Adrenal gland (tissue), 12 donors: ENCODE results near the gene IL4R. TPM values are rescaled to one million over a fixed set of nuclear protein-coding genes. Genes with fewer than 3 reads are reported as not detected.

Source experiments
- DNase-seq, 7 donors: peaks; one replicate each; pipeline ENCODE4 v3.0.0-alpha.2; 2019 to 2020
- H3K27ac ChIP-seq, 5 donors: fragments of 200-600 bp; sonication (generic) in 4 of 5; 1 replicate in 3 of 5; 2 replicates in 2 of 5; pipeline versions ENCODE4 v1.5.1 to v1.8.0; 2016 to 2020; ENCODE audit warnings: mild to moderate bottlenecking in 1 of 5
- H3K27me3 ChIP-seq: fragments of 200-600 bp; 2 replicates; pipeline ENCODE4 v1.8.0; 2021
- H3K36me3 ChIP-seq, 2 donors: fragments of 200-600 bp; replicated peaks in 1 of 2; 1 replicate in 1 of 2; 2 replicates in 1 of 2; pipeline versions ENCODE4 v1.5.1 to v1.8.0; 2018 to 2022
- H3K4me1 ChIP-seq, 2 donors: fragments of 200-600 bp; replicated peaks in 1 of 2; 1 replicate in 1 of 2; 2 replicates in 1 of 2; pipeline versions ENCODE4 v1.5.1 to v1.8.0; 2018 to 2021
- H3K4me3 ChIP-seq, 4 donors: fragments of 200-600 bp; sonication (generic) in 3 of 4; one replicate each; pipeline ENCODE4 v1.5.1; 2016 to 2018
- H3K9me3 ChIP-seq, 3 donors: fragments of 200-600 bp; sonication (generic) in 1 of 3; replicated peaks in 1 of 3; 1 replicate in 2 of 3; 2 replicates in 1 of 3; pipeline versions ENCODE4 v1.5.1 to v1.8.0; 2016 to 2021
- POLR2A ChIP-seq, 2 donors: fragments of 450-650 bp; IDR thresholded peaks; one replicate each; pipeline ENCODE4 v1.6.1; 2017; ENCODE audit warnings: antibody characterized with exemption in 2 of 2, mild to moderate bottlenecking in 2 of 2, moderate library complexity in 1 of 2
- WGBS, 4 donors: extraction: QIAGEN DNeasy Blood & Tissue Kit in 2 of 4; methylation state at CpG; one replicate each; pipeline versions ENCODE4 v1.1.5 to v1.1.7; 2013 to 2017; 5-methylcytosine and 5-hydroxymethylcytosine counted together
- intact Hi-C, 2 donors: fragments of 100-400 bp; cut with DNase I; formaldehyde crosslinking; loops; one replicate each; pipeline versions ENCODE4 v1.14.1 to v1.15.0; 2022 to 2023
- polyA plus RNA-seq, 3 donors: library from polyadenylated mRNA; stranded (reverse); fragments of 200-250 nt in 2 of 3; fragments of 350-450 nt in 1 of 3; fragmentation: Illumina TruSeq in 1 of 3; extraction: RNeasy Lipid Tissue Mini Kit (QIAGEN cat#74804) in 1 of 3; gene quantifications; one replicate each; pipeline ENCODE4 v1.2.3, GENCODE V29; 2013 to 2014
- total RNA-seq, 9 donors: library from RNA; depleted of rRNA in 4 of 9; stranded (reverse); fragments of >200 nt in 4 of 9; fragments of 120-200 nt in 1 of 9; fragmentation: NEBNext Ultra II Directional in 1 of 9; extraction: Animal tissue kit (Norgen Biotek cat#: 25700) in 1 of 9; gene quantifications; one replicate each; pipeline versions ENCODE4 v1.1.0 to v1.2.4, GENCODE V29; 2013 to 2023
- TF ChIP-seq, protein P1 (sequence below), 6 experiments: fragments of 450-650 bp in 4 of 6; fragments of 200-600 bp in 2 of 6; sonication (generic) in 1 of 6; IDR thresholded peaks; 1 replicate in 5 of 6; 2 replicates in 1 of 6; pipeline versions ENCODE4 v1.5.1 to v1.8.0; 2016 to 2021; ENCODE audit warnings: antibody characterized with exemption in 6 of 6, mild to moderate bottlenecking in 2 of 6, moderate library complexity in 1 of 6
- donor health status: healthy with polysubstance abuse.
- donor health status: Bipolar disorder and iron deficiency.
- donor health status: DM: yes; HTN: yes; CAD: no.
- donor health status: DM: no; HTN: no; CAD: no.
- donor health status: DM: no; HTN: no; CAD: no.
- donor health status: DM: yes; HTN: yes; CAD: no.

IL4R gene
- total and polyA plus RNA-seq, 12 donors = 3.1 to 142 (median 50.0) TPM

- Histone ChIP-seq H3K27ac (no peak overlapping the region), H3K36me3 (peaks cover 0 to 98% of the 10 kb centered on the region in 2 donors), H3K4me1 (no peaks in the 10 kb centered on the region), H3K9me3 (no peaks in the 10 kb centered on the region), H3K27me3 (no peaks in the 10 kb centered on the region), H3K4me3 (no peak overlapping the region)
- no peak for DNase-seq
- no peak for TF ChIP-seq POLR2A (IDR thresholded peaks at IDR 0.05)
- TF ChIP-seq, protein P1, sequence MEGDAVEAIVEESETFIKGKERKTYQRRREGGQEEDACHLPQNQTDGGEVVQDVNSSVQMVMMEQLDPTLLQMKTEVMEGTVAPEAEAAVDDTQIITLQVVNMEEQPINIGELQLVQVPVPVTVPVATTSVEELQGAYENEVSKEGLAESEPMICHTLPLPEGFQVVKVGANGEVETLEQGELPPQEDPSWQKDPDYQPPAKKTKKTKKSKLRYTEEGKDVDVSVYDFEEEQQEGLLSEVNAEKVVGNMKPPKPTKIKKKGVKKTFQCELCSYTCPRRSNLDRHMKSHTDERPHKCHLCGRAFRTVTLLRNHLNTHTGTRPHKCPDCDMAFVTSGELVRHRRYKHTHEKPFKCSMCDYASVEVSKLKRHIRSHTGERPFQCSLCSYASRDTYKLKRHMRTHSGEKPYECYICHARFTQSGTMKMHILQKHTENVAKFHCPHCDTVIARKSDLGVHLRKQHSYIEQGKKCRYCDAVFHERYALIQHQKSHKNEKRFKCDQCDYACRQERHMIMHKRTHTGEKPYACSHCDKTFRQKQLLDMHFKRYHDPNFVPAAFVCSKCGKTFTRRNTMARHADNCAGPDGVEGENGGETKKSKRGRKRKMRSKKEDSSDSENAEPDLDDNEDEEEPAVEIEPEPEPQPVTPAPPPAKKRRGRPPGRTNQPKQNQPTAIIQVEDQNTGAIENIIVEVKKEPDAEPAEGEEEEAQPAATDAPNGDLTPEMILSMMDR (IDR thresholded peaks at IDR 0.05) = no peak
- intact Hi-C loops = no loop called here
- 80 to 95% (median 92%) methylated on average over 6 of the region's 6 CpGs for WGBS, 4 donors
Observed at GRCh38 chr16:27351989-27352388, 38.2 kb downstream of the IL4R start.

DNA sequence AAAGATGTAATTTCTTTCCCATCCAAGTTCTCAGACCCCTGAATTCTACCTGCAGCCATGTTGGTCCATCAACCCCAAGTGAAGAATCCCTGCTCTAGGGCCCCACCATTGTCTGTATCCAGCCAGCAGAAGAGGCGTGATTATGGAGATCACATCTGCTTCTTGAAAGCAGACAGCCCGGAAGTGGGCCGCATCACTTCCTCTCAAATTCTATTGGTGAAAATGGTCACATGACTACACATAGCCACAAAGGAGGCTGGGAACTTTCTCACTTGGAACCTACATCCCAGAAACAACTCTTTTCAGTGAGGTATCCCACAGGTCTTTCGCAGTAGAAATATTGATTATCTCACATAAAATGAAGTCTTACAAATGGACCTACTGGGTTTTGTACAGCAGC, 40.1 kb downstream of the IL4R start:
- WGBS, 4 donors = 87 to 94% (median 92%) methylated on average over 4 of the region's 4 CpGs
- no peak for DNase-seq
- Histone ChIP-seq H3K9me3 (no peaks in the 10 kb centered on the region), H3K27me3 (no peaks in the 10 kb centered on the region), H3K4me1 (no peaks in the 10 kb centered on the region), H3K36me3 (peaks cover 0 to 97% of the 10 kb centered on the region in 2 donors), H3K4me3 (no peak overlapping the region), H3K27ac (no peak overlapping the region)
- TF ChIP-seq, protein P1 (IDR thresholded peaks at IDR 0.05) = no peak
- no peak for TF ChIP-seq POLR2A (IDR thresholded peaks at IDR 0.05)
- intact Hi-C loops = no loop called here

DNA sequence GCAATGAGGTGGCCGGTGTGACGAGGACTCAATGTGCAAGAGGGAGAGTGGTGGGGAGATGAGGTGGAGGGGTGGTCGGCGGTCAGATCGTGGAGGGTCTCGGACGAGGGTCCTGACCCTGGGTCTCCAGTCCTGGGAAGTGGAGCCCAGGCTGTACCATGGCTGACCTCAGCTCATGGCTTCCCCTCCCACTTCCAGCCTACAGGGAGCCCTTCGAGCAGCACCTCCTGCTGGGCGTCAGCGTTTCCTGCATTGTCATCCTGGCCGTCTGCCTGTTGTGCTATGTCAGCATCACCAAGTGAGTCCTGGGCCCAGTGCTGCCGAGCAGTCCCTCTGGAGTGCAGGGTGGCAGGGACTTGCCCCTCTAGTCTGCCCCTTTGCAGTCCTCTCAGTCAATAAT, 41.8 kb downstream of the IL4R start:
- H3K27ac ChIP-seq = no peak overlapping the region
- H3K36me3 ChIP-seq = peaks cover 0 to 93% of the 10 kb centered on the region in 2 donors
- no peaks in the 10 kb centered on the region for H3K27me3 ChIP-seq
- H3K4me1 ChIP-seq = no peaks in the 10 kb centered on the region
- H3K4me3 ChIP-seq = no peak overlapping the region
- 74 to 85% (median 78%) methylated on average over 8 to 12 of the region's 12 CpGs for WGBS, 4 donors
- no peaks in the 10 kb centered on the region for H3K9me3 ChIP-seq
- peak; percentile 34 to 70 (median 52) for DNase-seq
- intact Hi-C loops = no loop called here
- no peak for TF ChIP-seq POLR2A (IDR thresholded peaks at IDR 0.05)
- TF ChIP-seq, protein P1 (IDR thresholded peaks at IDR 0.05) = peak in 5 of 6 experiments; percentile 20 to 52 (median 35)

DNA sequence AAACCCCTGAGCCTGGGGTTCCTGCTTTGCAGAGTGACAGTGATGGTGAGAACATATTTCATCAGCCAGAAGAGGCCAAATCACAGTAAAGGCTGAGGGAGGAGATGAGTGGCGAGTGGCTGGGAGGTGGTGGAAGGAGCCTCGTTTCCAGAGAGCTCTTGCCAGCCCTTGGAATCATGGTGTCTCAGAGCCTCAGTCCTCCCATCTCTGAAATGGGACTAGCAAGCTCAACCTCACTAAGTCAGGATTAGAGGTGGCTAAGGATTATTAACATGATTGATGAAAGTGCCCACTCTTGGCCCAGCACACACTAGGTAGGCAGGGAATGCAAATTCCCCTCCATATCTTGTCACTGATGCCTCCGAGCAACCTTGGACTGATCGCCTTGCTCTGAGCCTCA, 43.0 kb downstream of the IL4R start:
- Histone ChIP-seq H3K27me3 (no peaks in the 10 kb centered on the region), H3K36me3 (peaks cover 0 to 93% of the 10 kb centered on the region in 2 donors), H3K4me1 (no peaks in the 10 kb centered on the region), H3K4me3 (no peak overlapping the region), H3K9me3 (no peaks in the 10 kb centered on the region), H3K27ac (no peak overlapping the region)
- DNase-seq = no peak
- 87 to 92% (median 89%) methylated on average over 4 of the region's 4 CpGs for WGBS, 4 donors
- intact Hi-C loops = no loop called here
- TF ChIP-seq, protein P1 (IDR thresholded peaks at IDR 0.05) = no peak
- TF ChIP-seq POLR2A (IDR thresholded peaks at IDR 0.05) = no peak
